ENCODE measurements around the gene SNORC.
A peak's percentile ranks its signal among the peaks of the same experiment; 100 is the strongest.

The SNORC gene

GRCh38 chr2:232873909-232874641, 4.0 kb downstream of the SNORC start:
- Histone ChIP-seq H3K9ac (ENCODE audit: low read depth, low read length, poor library complexity) (no peak overlapping the region), H3K79me1 (ENCODE audit: low read depth, low read length) (no peaks in the 10 kb centered on the region), H3K18ac (ENCODE audit: low read length) (no peak overlapping the region), H2BK12ac (ENCODE audit: low read length) (no peak overlapping the region), H3K36me3 (replicated peaks in 1 of 2; ENCODE audit: control insufficient read depth in 2 of 2, insufficient read depth in 2 of 2, low read length in 2 of 2) (no peaks in the 10 kb centered on the region), H2AFZ (ENCODE audit: low read length) (no peak overlapping the region), H3K14ac (ENCODE audit: low read length) (peak overlapping the region; percentile 17), H2AK5ac (ENCODE audit: low read depth, low read length) (no peak overlapping the region), H2BK120ac (ENCODE audit: low read depth, low read length) (no peak overlapping the region), H3K4ac (ENCODE audit: low read length) (no peak overlapping the region), H2BK5ac (ENCODE audit: low read length) (no peak overlapping the region), H3K27me3 (ENCODE audit: control insufficient read depth in 3 of 3, insufficient read depth in 3 of 3, low read depth in 1 of 3, low read length in 3 of 3) (peaks cover 7 to 24% (median 10%) of the 10 kb centered on the region in 3 experiments), H4K8ac (ENCODE audit: low read depth, low read length) (no peak overlapping the region), H3K4me2 (ENCODE audit: insufficient read depth, low read length, poor library complexity, severe bottlenecking) (no peak overlapping the region), H3K27ac (replicated peaks; ENCODE audit: low read length) (no peak overlapping the region), H2BK15ac (ENCODE audit: low read length) (no peak overlapping the region), H3K4me3 (ENCODE audit: low read length in 2 of 2) (no peak overlapping the region), H3K9me3 (replicated peaks in 1 of 2; ENCODE audit: control insufficient read depth in 2 of 2, insufficient read depth in 1 of 2, low read depth in 1 of 2, low read length in 2 of 2) (no peaks in the 10 kb centered on the region), H4K91ac (ENCODE audit: low read depth, low read length, poor library complexity) (no peak overlapping the region), H3K4me1 (ENCODE audit: control insufficient read depth in 2 of 2, insufficient read depth in 1 of 2, low read depth in 1 of 2, low read length in 2 of 2) (peaks cover 2 to 4% of the 10 kb centered on the region in 2 donors), H3K23ac (ENCODE audit: low read depth, low read length, poor library complexity) (no peak overlapping the region)
- DNase-seq (ENCODE audit: low spot score), result no peak
- WGBS, 2 donors (ENCODE audit: extremely low coverage in 2 of 2, insufficient read length in 2 of 2, insufficient replicate concordance in 1 of 2), result no CpG with 5 or more reads among the region's 6 CpGs

- Histone ChIP-seq H3K23ac (ENCODE audit: low read depth, low read length, poor library complexity) (peak overlapping the region; percentile 73), H3K18ac (ENCODE audit: low read length) (no peak overlapping the region), H3K36me3 (replicated peaks in 1 of 2; ENCODE audit: control insufficient read depth in 2 of 2, insufficient read depth in 2 of 2, low read length in 2 of 2) (no peaks in the 10 kb centered on the region), H2AK5ac (ENCODE audit: low read depth, low read length) (no peak overlapping the region), H4K91ac (ENCODE audit: low read depth, low read length, poor library complexity) (no peak overlapping the region), H3K9me3 (replicated peaks in 1 of 2; ENCODE audit: control insufficient read depth in 2 of 2, insufficient read depth in 1 of 2, low read depth in 1 of 2, low read length in 2 of 2) (no peaks in the 10 kb centered on the region), H3K9ac (ENCODE audit: low read depth, low read length, poor library complexity) (no peak overlapping the region), H2BK120ac (ENCODE audit: low read depth, low read length) (no peak overlapping the region), H2BK12ac (ENCODE audit: low read length) (no peak overlapping the region), H3K4me3 (ENCODE audit: low read length in 2 of 2) (no peak overlapping the region), H3K27me3 (ENCODE audit: control insufficient read depth in 3 of 3, insufficient read depth in 3 of 3, low read depth in 1 of 3, low read length in 3 of 3) (peaks cover 7 to 24% (median 10%) of the 10 kb centered on the region in 3 experiments), H4K8ac (ENCODE audit: low read depth, low read length) (no peak overlapping the region), H3K27ac (replicated peaks; ENCODE audit: low read length) (no peak overlapping the region), H2BK5ac (ENCODE audit: low read length) (no peak overlapping the region), H3K79me1 (ENCODE audit: low read depth, low read length) (no peaks in the 10 kb centered on the region), H2AFZ (ENCODE audit: low read length) (no peak overlapping the region), H3K4me1 (ENCODE audit: control insufficient read depth in 2 of 2, insufficient read depth in 1 of 2, low read depth in 1 of 2, low read length in 2 of 2) (peaks cover 2 to 4% of the 10 kb centered on the region in 2 donors), H3K4ac (ENCODE audit: low read length) (no peak overlapping the region), H3K14ac (ENCODE audit: low read length) (peak overlapping the region; percentile 17), H3K4me2 (ENCODE audit: insufficient read depth, low read length, poor library complexity, severe bottlenecking) (no peak overlapping the region), H2BK15ac (ENCODE audit: low read length) (no peak overlapping the region)
- WGBS, 2 donors (ENCODE audit: extremely low coverage in 2 of 2, insufficient read length in 2 of 2, insufficient replicate concordance in 1 of 2), result no CpG with 5 or more reads among the region's 16 CpGs
- DNase-seq (ENCODE audit: low spot score), result no peak
Measured at GRCh38 chr2:232874677-232875223, 4.7 kb downstream of the SNORC start.

GRCh38 chr2:232875256-232876121, 5.4 kb downstream of the SNORC start:
- H3K36me3 ChIP-seq (replicated peaks in 1 of 2; ENCODE audit: control insufficient read depth in 2 of 2, insufficient read depth in 2 of 2, low read length in 2 of 2), result no peaks in the 10 kb centered on the region
- H3K79me1 ChIP-seq (ENCODE audit: low read depth, low read length), result no peaks in the 10 kb centered on the region
- no peak for DNase-seq (ENCODE audit: low spot score)
- no peak overlapping the region for H4K8ac ChIP-seq (ENCODE audit: low read depth, low read length)
- H3K4ac ChIP-seq (ENCODE audit: low read length), result peak overlapping the region; percentile 26
- peak overlapping the region; percentile 39 for H3K4me2 ChIP-seq (ENCODE audit: insufficient read depth, low read length, poor library complexity, severe bottlenecking)
- H3K9me3 ChIP-seq (replicated peaks in 1 of 2; ENCODE audit: control insufficient read depth in 2 of 2, insufficient read depth in 1 of 2, low read depth in 1 of 2, low read length in 2 of 2), result no peaks in the 10 kb centered on the region
- no peak overlapping the region for H2BK12ac ChIP-seq (ENCODE audit: low read length)
- H3K27ac ChIP-seq (replicated peaks; ENCODE audit: low read length), result no peak overlapping the region
- H2BK5ac ChIP-seq (ENCODE audit: low read length), result no peak overlapping the region
- H3K4me1 ChIP-seq (ENCODE audit: control insufficient read depth in 2 of 2, insufficient read depth in 1 of 2, low read depth in 1 of 2, low read length in 2 of 2), result peaks cover 2 to 4% of the 10 kb centered on the region in 2 donors
- H3K18ac ChIP-seq (ENCODE audit: low read length), result peak overlapping the region; percentile 65
- no CpG with 5 or more reads among the region's 37 CpGs for WGBS, 2 donors (ENCODE audit: extremely low coverage in 2 of 2, insufficient read length in 2 of 2, insufficient replicate concordance in 1 of 2)
- H2AK5ac ChIP-seq (ENCODE audit: low read depth, low read length), result peak overlapping the region; percentile 88
- H2BK15ac ChIP-seq (ENCODE audit: low read length), result no peak overlapping the region
- H3K27me3 ChIP-seq (ENCODE audit: control insufficient read depth in 3 of 3, insufficient read depth in 3 of 3, low read depth in 1 of 3, low read length in 3 of 3), result peaks cover 7 to 24% (median 10%) of the 10 kb centered on the region in 3 experiments
- no peak overlapping the region for H2BK120ac ChIP-seq (ENCODE audit: low read depth, low read length)
- H2AFZ ChIP-seq (ENCODE audit: low read length), result peak overlapping the region; percentile 35
- peak overlapping the region; percentile 71 for H3K14ac ChIP-seq (ENCODE audit: low read length)
- H3K9ac ChIP-seq (ENCODE audit: low read depth, low read length, poor library complexity), result no peak overlapping the region
- peak overlapping the region; percentile 91 for H3K23ac ChIP-seq (ENCODE audit: low read depth, low read length, poor library complexity)
- H3K4me3 ChIP-seq (ENCODE audit: low read length in 2 of 2), result peak overlapping the region in 1 of 2 donors; percentile 66
- H4K91ac ChIP-seq (ENCODE audit: low read depth, low read length, poor library complexity), result no peak overlapping the region

All from neuronal stem cell (in vitro differentiated cells).